Measurements from ENCODE around the gene PRELID3B.

- TF ChIP-seq CTCF (IDR thresholded peaks at IDR 0.05) (no peak), POLR2A (IDR thresholded peaks at IDR 0.05) (no peak)
These were observed 26.4 kb upstream of the PRELID3B start for GRCh38 chr20:59069026-59069425.
